Lung (tissue), 12 donors: ENCODE data around the gene CCL24. TPM values are rescaled to one million over a fixed set of nuclear protein-coding genes. Genes with fewer than 3 reads are reported as not detected.

Source experiments
- ATAC-seq: fragments of 200-7000 bp; cut with Tn5 transposase; one replicate; pipeline ENCODE4 v1.9.1; 2020; ENCODE audit warnings: moderate number of reproducible peaks; ENCODE audit not compliant: insufficient read depth, low FRiP score
- DNase-seq, 3 donors: peaks; one replicate each; pipeline ENCODE4 v3.0.0-alpha.2; 2013 to 2017
- H3K27ac ChIP-seq, 2 donors: one replicate each; pipeline ENCODE4 v1.5.1; 2013; ENCODE audit warnings: mild to moderate bottlenecking in 2 of 2, moderate library complexity in 2 of 2, control low read depth in 1 of 2, inconsistent platforms in 1 of 2, low read depth in 1 of 2, low read length in 1 of 2
- H3K27me3 ChIP-seq, 3 donors: one replicate each; pipeline ENCODE4 v1.5.1; 2013; ENCODE audit warnings: low read length in 2 of 3; ENCODE audit not compliant: control insufficient read depth in 3 of 3, insufficient read depth in 3 of 3
- H3K36me3 ChIP-seq, 4 donors: one replicate each; pipeline ENCODE4 v1.5.1; 2013; ENCODE audit warnings: low read length in 4 of 4, mild to moderate bottlenecking in 1 of 4, moderate library complexity in 1 of 4; ENCODE audit not compliant: control insufficient read depth in 4 of 4, insufficient read depth in 4 of 4
- H3K4me1 ChIP-seq, 5 donors: one replicate each; pipeline ENCODE4 v1.5.1; 2013; ENCODE audit warnings: low read length in 5 of 5, mild to moderate bottlenecking in 2 of 5, moderate library complexity in 1 of 5; ENCODE audit not compliant: control insufficient read depth in 5 of 5, insufficient read depth in 5 of 5
- H3K4me3 ChIP-seq: one replicate; pipeline ENCODE4 v1.5.1; 2013; ENCODE audit warnings: mild to moderate bottlenecking, control low read depth, moderate library complexity
- H3K9ac ChIP-seq, 2 donors: one replicate each; pipeline ENCODE4 v1.5.1; 2013; ENCODE audit warnings: low read length in 2 of 2, control low read depth in 1 of 2; ENCODE audit not compliant: insufficient read depth in 1 of 2
- H3K9me3 ChIP-seq, 4 donors: one replicate each; pipeline ENCODE4 v1.5.1; 2013; ENCODE audit warnings: low read length in 3 of 4, mild to moderate bottlenecking in 1 of 4, moderate library complexity in 1 of 4; ENCODE audit not compliant: control insufficient read depth in 4 of 4, insufficient read depth in 3 of 4
- WGBS, 2 donors: extraction: QIAGEN DNeasy Blood & Tissue Kit; methylation state at CpG; one replicate each; pipeline ENCODE4 v1.1.7; 2013; 5-methylcytosine and 5-hydroxymethylcytosine counted together
- polyA plus RNA-seq, 2 donors: library from polyadenylated mRNA; stranded (reverse); fragments of 200-250 nt; gene quantifications; one replicate each; pipeline ENCODE4 v1.2.1, GENCODE V29; 2013
- total RNA-seq, 2 donors: library from RNA; depleted of rRNA in 1 of 2; stranded (reverse); fragments of >200 nt in 1 of 2; gene quantifications; one replicate each; pipeline ENCODE4 v1.2.1, GENCODE V29; 2014 to 2021
- TF ChIP-seq, protein P1 (sequence below): IDR thresholded peaks from 2 replicates; pipeline ENCODE4 v1.5.1; 2012; ENCODE audit warnings: mild to moderate bottlenecking; ENCODE audit errors: control extremely low read depth, extremely low read depth
- donor health status: control.
- donor health status: control.
- donor health status: Bipolar disorder and iron deficiency.
- donor health status: healthy.
- donor health status: DM: yes; HTN: yes; CAD: no.

The CCL24 gene
- total and polyA plus RNA-seq, 4 donors = 1.1 to 4.8 (median 2.8) TPM; not detected in 1

DNA sequence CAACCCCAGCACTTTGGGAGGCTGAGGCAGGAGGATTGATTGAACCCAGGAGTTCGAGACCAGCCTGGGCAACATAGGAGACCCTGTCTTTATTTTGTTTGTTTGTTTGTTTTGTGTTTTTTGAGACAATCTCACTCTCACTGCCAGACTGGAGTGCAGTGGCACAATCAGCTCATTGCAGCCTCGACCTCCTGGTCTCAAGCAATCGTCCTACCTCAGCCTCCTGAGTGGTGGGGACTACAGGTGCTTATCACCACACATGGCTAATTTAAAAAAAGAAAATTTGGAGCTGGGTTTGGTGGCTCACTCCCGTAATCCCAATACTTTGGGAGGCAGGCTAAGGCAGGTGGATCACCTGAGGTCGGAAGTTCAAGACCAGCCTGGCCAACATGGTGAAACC is 30.6 kb upstream of the CCL24 start:
- H3K4me3 ChIP-seq = no peak overlapping the region
- no peaks in the 10 kb centered on the region for H3K36me3 ChIP-seq
- peaks cover 0 to 19% (median 4%) of the 10 kb centered on the region in 5 donors for H3K4me1 ChIP-seq
- TF ChIP-seq, protein P1, sequence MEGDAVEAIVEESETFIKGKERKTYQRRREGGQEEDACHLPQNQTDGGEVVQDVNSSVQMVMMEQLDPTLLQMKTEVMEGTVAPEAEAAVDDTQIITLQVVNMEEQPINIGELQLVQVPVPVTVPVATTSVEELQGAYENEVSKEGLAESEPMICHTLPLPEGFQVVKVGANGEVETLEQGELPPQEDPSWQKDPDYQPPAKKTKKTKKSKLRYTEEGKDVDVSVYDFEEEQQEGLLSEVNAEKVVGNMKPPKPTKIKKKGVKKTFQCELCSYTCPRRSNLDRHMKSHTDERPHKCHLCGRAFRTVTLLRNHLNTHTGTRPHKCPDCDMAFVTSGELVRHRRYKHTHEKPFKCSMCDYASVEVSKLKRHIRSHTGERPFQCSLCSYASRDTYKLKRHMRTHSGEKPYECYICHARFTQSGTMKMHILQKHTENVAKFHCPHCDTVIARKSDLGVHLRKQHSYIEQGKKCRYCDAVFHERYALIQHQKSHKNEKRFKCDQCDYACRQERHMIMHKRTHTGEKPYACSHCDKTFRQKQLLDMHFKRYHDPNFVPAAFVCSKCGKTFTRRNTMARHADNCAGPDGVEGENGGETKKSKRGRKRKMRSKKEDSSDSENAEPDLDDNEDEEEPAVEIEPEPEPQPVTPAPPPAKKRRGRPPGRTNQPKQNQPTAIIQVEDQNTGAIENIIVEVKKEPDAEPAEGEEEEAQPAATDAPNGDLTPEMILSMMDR = no peak
- DNase-seq (no peak), ATAC-seq (no peak)
- no peak overlapping the region for H3K9ac ChIP-seq
- 93 to 97% methylated on average over 5 of the region's 5 CpGs for WGBS, 2 donors
- no peaks in the 10 kb centered on the region for H3K27me3 ChIP-seq
- H3K9me3 ChIP-seq = no peaks in the 10 kb centered on the region
- H3K27ac ChIP-seq = no peak overlapping the region

DNA sequence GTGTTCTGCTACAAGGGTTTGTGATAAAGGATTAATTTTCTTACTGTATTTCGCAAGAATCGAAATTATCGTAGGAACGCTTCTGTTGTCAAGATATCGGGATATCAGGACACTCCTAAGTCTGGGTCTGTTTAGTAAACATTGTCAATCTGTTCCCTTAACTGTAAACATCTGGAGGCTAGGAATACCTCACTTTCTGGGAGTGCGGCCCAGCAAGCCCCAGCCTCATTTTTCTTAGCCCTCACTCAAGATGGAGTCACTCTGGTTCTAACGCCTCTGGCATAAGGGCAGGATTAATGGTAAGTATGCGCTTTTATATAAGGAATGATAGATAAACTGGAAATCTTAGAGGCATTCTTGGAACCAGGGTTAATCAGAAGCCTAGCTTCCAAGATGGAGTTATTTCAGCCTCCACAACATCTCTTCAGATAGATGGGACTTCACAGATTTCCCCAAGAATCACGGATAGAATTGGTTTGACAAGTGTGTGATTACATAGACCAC is 30.1 kb upstream of the CCL24 start:
- no peaks in the 10 kb centered on the region for H3K9me3 ChIP-seq
- H3K36me3 ChIP-seq = no peaks in the 10 kb centered on the region
- no peaks in the 10 kb centered on the region for H3K27me3 ChIP-seq
- no peak overlapping the region for H3K27ac ChIP-seq
- ATAC-seq (no peak), DNase-seq (peak in 2 of 3 donors; percentile 52 to 55)
- peak overlapping the region in 1 of 2 donors; percentile 70 for H3K9ac ChIP-seq
- TF ChIP-seq, protein P1 = no peak
- peaks cover 0 to 19% (median 4%) of the 10 kb centered on the region in 5 donors for H3K4me1 ChIP-seq
- H3K4me3 ChIP-seq = no peak overlapping the region
- 84 to 85% methylated on average over 9 of the region's 9 CpGs for WGBS, 2 donors

DNA sequence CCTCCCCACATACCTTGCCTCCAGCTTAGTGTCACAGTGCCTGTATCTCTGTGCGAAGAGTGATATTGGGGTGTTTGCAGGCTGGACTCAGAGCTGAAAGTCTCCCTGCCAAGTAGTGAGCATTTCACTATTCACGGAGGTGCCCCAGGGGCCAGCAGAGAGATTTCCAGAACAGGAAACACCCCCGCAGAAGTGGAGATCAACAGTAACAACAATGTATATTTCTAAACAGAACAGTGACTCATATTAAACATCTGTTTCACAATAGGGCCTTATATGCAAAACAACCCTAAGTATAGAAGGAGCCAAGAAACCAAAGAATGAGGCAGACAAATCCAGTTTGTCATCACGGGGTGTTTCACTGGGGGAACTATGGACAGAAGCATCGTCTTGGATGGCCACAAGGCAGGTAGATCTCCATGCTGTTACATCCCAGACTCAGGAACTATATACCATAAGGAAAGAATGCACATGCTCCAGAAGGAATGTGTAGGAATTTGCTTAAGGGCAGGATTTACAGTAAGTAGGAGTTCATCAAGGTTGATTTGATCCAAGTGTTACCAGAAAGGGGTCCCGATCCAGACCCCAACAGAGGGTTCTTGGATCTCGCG is 29.3 kb upstream of the CCL24 start:
- WGBS, 2 donors = 44% methylated on average over 8 of the region's 8 CpGs
- TF ChIP-seq, protein P1 = no peak
- Histone ChIP-seq H3K4me3 (no peak overlapping the region), H3K4me1 (peaks cover 0 to 19% (median 4%) of the 10 kb centered on the region in 5 donors), H3K9ac (peak overlapping the region; percentile 22 to 86), H3K27ac (peak overlapping the region; percentile 62 to 75), H3K36me3 (no peaks in the 10 kb centered on the region), H3K9me3 (no peaks in the 10 kb centered on the region), H3K27me3 (no peaks in the 10 kb centered on the region)
- ATAC-seq (no peak), DNase-seq (peak; percentile 65 to 93 (median 89))
